Pons (tissue), 1 donor: ENCODE measurements around the gene NLK.
A peak's percentile ranks its signal among the peaks of the same experiment; 100 is the strongest.
"Not testable (repeated sequence)": the region's sequence is repeated elsewhere in the genome, so short reads cannot be mapped to it uniquely, and the experiment has no call there.

Experiments
- DNase-seq: peaks from one replicate; pipeline ENCODE4 v3.0.0-alpha.2; 2016; ENCODE audit warnings: low spot score

NLK gene

DNA sequence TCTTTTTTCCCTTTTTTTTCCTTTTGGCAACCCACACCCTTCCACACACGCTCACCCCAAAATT, at the start of gene NLK:
TSS of gene NLK (plus strand) at position 21 of the 64 bp plus-strand sequence. CDS start 197 bp downstream, outside the sequence.
- DNase-seq: no peak

GRCh38 chr17:27993161-27993695, 49.2 kb upstream of the NLK start:
- peak; percentile 94 for DNase-seq

DNA sequence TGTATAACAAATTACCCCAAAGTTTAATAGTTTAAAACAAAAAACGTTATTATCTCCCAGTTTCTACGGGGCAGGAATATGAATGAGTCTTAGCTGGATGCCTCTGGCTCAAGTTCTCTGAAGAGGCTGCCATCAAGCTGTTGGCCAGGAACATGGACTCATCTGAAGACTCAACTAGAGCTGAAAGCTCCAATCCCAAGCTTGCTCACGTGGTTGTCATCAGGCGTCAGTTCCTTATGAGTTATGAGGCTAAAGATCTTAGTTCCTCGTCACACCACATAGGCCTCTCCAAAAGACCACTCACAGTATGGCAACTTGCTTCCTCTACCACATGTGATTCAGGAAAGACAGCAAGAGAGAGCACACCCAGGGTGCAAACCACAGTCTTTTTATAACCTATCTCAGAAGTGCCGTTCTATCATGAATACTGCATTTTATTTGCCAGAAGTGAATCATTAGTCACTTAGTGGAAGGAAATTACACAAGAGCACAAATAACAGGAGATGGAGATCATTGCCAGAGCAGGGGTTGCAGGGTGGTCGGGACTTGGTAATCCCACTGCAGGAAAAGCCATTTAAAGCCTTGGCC, 48.7 kb upstream of the NLK start:
- peak; percentile 83 for DNase-seq

DNA sequence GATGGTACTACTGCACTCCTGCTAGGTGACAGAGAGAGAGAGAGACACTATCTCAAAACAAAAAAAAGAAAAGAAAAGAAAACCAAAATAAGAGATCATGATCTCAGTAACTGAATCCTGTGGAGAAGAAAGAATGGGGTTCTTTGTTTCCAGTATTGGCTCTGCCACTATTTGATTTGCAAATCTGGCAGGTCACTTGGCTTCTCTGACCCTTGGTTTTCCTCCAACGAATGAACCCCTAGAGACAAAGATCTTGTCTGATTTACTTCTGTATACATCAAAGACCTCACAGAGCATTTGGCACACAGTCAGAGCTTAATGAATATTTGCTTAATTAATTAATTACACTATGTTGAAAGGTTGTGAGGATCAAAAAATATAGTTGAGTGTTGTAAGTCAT, 47.9 kb upstream of the NLK start:
- DNase-seq: peak; percentile 94

DNA sequence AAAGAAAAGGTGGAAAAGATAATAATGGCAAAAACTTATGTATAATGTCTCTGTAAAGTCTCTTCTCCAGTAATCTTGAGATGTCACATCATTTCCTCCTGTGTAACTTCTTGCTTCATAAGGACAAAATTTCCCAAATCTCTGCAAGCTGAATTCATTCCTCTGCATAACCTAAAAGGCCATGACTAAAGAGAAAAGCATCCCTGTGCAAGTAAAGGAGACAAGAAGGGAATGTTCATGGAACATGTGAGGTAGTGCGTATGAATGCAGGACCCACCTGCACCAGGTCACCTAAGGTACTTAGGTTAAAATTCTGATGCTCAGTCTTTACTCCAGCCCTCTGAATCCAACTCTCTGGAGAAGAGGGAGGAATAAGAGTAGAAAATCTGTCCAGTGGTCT, 46.9 kb upstream of the NLK start:
- DNase-seq: no peak

DNA sequence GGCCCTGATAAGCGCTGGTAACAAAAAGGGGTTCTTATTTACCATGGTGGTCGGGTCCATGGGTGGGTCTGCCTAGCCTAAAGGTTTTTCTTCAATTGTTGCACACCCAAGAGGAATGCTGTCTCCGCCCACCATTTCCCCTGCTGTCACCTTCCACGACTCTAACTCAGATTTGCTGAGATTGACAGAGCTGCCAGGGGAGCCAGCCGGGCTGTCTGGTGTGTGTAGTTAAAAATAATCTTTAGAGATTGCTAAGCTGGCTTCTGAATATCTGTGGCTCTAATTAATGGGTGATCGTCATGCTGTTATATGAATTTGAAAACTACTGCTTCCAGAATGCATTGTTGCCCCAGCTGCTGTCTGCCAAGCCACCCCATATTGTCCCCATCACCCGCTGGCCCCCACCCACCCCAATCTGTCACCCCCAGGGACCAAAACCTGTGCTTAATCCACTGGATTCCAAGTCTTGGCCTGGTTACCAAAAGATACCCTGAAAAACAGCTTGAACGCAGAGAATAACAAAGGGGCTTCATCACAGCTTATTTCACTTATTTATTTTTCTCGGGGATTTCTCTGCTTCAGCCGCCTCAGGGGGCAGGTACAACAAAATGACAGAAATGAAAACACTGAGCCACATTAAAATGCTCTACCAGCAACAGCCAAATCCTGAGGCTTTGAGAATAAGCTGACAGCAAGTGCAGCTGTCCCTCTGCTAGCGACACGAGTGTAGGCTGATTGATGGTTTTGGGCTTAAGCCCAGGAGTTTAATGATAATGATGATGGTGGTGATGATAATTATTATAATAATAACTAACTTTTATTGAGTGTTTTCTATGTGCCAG, 46.1 kb upstream of the NLK start:
- peak; percentile 53 for DNase-seq

DNA sequence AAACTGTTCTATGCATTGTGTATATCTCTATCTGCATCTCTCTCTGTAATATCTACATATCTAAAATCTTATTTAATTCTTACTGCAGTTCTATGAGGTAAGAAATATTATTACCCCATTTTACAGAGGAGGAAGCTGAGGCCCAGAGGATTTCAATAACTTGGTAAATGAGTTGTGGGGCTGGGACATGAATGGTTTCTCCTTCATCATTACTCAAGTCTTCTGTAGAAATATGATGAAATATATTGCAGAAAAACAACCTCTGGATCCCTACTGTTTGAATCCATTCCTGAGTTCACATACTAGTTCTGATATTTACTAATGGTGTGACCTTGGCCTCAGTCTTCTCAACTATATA, 45.5 kb upstream of the NLK start:
- DNase-seq: no peak

GRCh38 chr17:27997522-27997921, 45.0 kb upstream of the NLK start:
- no peak for DNase-seq

DNA sequence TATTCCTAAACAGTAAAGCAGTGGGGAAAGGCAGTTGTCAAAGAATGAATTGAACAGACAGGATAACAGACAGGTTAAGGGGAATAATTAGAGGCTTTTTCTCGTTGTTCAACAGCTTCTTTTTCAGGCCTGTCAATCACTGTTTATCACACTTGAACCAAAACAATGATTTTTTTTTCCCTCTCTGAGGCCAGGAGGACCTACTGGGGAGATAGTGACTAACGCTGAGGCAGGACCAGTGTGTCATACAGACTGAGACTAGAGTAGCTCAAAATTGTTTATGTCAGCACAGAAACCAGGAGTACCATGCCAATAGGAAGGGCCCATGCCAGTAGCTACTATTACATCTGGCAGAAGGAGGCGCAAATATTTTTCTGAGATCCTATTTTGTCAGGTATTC, 41.3 kb upstream of the NLK start:
- DNase-seq: no peak

- no peak for DNase-seq
Measured at GRCh38 chr17:28004344-28004743, 38.1 kb upstream of the NLK start.

- not testable (repeated sequence) for DNase-seq
Measured at GRCh38 chr17:28007925-28008324, 34.6 kb upstream of the NLK start.

- DNase-seq: no peak
Measured at GRCh38 chr17:28008513-28008912, 34.0 kb upstream of the NLK start.

DNA sequence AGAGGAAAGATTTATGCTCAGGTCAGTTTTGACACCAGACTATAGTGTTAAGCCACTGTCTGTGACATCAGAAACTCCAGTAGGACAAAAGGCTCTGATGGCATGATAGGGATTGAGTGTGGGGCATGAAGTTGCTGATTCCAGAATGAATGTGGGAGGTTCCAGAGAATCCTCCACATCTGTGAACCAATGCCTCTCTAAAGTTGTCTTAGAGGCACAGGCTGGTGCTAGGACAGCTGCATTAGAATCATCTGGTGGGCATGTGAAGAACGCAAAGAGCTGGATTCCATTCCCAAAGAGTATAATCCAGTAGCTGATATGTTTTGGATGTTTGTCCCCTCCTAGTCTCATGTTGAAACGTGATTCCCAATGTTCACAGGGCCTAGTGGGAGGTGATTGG, 32.1 kb upstream of the NLK start:
- DNase-seq: no peak

DNA sequence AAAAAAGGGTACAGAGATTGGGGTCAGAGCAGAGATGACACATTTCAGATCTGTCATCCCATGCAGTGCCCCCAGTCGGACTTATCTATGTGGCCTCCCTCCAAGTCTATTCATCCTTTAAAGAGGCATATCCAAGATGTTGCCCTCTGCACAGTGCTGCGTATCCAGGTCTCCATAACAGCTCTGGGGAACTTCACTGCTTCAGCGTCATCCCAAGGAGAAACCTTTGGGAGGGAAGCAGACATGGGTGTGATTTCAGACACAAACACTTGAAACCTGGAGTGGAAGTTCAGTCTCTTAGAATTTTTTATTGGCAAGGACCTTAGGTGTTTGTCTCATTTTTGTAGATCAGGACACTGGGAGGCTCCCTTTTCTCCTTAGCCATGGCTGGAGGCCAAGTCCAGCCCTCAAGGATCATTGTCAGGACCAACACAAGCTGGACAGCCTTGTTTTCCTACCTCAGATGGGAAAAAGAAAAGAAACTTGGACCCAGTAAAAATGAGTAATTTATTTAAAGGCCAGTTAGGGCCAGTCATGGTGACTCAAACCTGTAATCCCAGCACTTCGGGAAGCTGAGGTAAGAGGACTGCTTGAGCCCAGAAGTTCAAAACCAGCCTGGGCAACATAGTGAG, 23.9 kb upstream of the NLK start:
- DNase-seq: no peak

- DNase-seq: no peak
Measured at GRCh38 chr17:28020515-28020914, 22.0 kb upstream of the NLK start.

GRCh38 chr17:28029044-28029443, 13.4 kb upstream of the NLK start:
- DNase-seq: no peak

GRCh38 chr17:28030386-28030785, 12.1 kb upstream of the NLK start:
- no peak for DNase-seq

DNA sequence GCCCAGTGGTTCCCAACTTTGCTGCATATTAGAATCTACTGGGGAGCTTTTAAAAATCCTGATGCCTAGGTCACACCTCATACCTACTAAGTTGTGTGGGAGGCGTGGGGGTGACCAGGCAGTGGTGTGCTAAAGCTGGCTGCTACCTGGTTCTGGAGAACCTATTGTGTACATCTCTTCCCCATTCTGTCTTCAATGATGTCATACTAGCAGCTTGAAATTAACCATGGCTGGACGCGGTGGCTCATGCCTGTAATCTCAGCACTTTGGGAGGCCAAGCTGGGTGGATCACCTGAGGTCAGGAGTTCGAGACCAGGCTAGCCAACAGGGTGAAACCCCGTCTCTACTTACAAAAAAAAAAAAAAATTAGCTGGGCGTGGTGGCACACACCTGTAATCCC, 11.3 kb upstream of the NLK start:
- DNase-seq: no peak

DNA sequence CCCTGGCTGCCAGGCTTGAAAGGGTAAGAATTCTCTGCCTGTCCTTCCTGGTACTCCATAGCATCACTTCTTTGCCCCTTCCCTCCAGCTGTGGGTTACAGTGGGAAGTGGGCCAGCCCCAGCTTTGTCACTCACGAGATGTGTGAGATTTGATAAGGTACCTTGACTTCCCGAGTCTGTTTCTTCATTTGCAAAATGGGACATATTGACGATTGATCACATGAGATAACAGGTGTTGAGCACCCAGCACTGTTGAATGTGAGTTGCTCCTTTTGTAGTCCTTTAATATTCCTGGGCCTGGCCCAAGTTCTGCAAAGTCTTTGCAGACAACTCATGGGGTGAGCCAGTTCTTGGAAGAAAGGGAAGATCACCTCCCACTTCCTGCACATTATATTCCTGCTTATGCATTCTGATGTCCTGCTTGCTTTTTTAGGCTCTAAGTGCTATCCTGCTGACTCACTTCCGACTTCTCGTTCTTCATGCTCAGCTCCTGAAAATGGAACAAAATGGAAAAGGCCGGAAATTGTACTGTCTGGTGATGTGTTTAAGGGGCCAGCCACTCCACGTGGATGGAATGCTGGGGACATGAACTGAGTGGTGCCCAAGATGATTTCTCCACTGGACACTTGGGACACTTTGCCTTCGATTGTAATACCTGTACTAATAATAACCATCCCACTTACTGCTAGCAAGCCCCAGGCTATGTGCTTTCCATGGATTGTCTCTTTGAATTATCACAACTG, 8.3 kb upstream of the NLK start:
- no peak for DNase-seq

DNA sequence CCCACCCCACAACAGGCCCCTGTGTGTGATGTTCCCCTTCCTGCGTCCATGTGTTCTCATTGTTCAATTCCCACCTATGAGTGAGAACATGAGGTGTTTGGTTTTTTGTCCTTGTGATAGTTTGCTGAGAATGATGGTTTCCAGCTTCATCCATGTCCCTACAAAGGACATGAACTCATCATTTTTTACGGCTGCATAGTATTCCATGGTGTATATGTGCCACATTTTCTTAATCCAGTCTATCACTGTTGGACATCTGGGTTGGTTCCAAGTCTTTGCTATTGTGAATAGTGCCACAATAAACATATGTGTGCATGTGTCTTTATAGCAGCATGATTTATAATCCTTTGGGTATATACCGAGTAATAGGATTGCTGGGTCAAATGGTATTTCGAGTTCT, 7.0 kb upstream of the NLK start:
- not testable (repeated sequence) for DNase-seq

DNA sequence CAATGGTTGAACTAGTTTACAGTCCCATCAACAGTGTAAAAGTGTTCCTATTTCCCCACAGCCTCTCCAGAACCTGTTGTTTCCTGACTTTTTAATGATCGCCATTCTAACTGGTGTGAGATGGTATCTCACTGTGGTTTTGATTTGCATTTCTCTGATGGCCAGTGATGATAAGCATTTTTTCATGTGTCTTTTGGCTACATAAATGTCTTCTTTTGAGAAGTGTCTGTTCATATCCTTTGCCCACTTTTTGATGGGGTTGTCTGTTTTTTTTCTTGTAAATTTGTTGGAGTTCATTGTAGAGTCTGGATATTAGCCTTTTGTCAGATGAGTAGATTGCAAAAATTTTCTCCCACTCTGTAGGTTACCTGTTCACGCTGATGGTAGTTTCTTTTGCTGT, 6.6 kb upstream of the NLK start:
- not testable (repeated sequence) for DNase-seq

DNA sequence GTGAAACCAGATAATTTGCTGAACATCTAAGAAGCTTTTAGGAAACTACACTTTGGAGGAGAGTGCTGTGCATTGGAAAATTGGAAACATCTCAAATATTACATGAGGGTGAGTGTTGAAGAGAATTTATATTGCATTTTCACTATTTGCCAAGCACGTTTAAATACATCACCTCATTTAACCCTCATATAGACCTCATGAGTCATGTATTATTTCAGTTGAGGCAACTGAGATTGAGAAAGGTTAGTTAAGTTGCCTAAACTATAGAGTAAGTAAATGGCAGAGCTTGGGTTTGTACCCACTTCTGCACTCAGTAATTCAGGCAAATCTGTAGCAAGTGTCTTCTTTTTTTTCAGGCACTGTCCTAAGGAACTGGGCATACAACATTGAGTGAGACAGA, 3.7 kb upstream of the NLK start:
- DNase-seq: no peak

- no peak for DNase-seq
Measured at GRCh38 chr17:28039251-28039650, 3.2 kb upstream of the NLK start.
